22Rv1 (cell line): ENCODE data around the gene SESTD1.
"Not testable (repeated sequence)": the region's sequence is repeated elsewhere in the genome, so short reads cannot be mapped to it uniquely, and the experiment has no call there.

ENCODE experiments used
- H3K27ac ChIP-seq: fragments of 450-650 bp; 2 replicates; pipeline ENCODE4 v1.5.1; 2017
- CTCF ChIP-seq: fragments of 450-650 bp; IDR thresholded peaks from 2 replicates; pipeline ENCODE4 v1.5.1; 2017; ENCODE audit warnings: mild to moderate bottlenecking
- ZFX ChIP-seq: fragments of 450-650 bp; IDR thresholded peaks from 2 replicates; pipeline ENCODE4 v1.6.1; 2017; ENCODE audit warnings: antibody characterized with exemption, borderline replicate concordance

The SESTD1 gene

DNA sequence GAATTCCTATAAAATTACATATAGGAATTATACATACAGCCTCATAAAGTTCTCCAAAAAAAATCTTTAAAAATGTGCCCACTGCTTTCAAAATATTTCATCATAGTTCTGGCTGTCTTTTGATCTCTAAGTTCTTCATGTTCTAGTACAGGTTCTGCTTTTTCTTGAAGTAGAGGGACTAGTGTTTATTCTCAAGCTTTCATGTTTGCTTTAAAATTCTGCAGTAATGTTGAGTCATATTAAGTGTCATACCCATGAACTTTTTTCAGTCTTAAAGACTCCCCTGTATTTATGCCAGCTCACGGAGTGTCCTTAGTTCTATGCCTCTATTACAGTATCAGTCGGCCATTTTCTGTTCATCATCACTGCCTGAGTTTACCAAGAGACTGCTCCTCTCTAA, 159.9 kb downstream of the SESTD1 start:
- no peak overlapping the region for H3K27ac ChIP-seq
- TF ChIP-seq CTCF: no peak

- no peak for TF ChIP-seq ZFX
- no peak for TF ChIP-seq CTCF
- no peak overlapping the region for H3K27ac ChIP-seq
Measured at GRCh38 chr2:179098080-179098689, 166.4 kb downstream of the SESTD1 start.

DNA sequence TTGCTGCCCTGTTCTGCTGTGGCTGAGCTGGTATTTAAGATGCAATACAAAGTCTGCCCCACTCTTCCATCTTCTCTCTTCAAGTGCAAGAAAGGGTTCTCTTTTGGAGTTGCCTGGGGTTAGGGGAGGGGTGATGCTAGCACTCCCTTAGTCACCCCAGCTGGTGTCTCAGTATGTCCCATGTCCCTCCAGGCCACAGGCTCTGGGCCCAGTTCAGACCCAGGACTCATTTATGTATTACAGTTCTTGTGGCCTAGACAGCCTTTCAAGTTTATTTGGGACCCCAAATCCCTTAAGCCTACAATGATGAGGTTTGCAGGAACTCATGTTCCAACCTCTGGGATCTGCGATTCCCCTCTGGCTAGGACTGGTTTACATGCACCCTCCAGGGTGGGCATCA, 167.5 kb downstream of the SESTD1 start:
- no peak overlapping the region for H3K27ac ChIP-seq
- TF ChIP-seq CTCF (no peak), ZFX (no peak)

- TF ChIP-seq CTCF: no peak
- TF ChIP-seq ZFX: no peak
- H3K27ac ChIP-seq: no peak overlapping the region
Measured at GRCh38 chr2:179096090-179096489, 168.5 kb downstream of the SESTD1 start.

DNA sequence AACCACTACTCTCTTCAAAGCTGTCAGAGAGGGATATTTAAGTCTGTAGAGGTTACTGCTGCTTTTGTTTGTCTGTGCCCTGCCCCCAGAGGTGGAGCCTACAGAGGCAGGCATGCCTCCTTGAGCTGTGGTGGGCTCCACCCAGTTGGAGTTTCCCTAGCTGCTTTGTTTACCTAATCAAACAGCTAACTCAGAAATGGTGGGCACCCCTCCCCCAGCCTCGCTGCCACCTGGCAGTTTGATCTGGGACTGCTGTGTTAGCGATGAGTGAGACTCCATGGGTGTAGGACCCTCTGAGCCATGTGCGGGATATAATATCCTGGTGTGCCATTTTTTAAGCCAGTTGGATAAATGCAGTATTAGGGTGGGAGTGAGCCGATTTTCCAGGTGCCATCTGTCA, 171.7 kb downstream of the SESTD1 start:
- not testable (repeated sequence) for H3K27ac ChIP-seq

- TF ChIP-seq CTCF (no peak), ZFX (no peak)
- H3K27ac ChIP-seq: no peak overlapping the region
Measured at GRCh38 chr2:179082697-179083096, 181.9 kb downstream of the SESTD1 start.

DNA sequence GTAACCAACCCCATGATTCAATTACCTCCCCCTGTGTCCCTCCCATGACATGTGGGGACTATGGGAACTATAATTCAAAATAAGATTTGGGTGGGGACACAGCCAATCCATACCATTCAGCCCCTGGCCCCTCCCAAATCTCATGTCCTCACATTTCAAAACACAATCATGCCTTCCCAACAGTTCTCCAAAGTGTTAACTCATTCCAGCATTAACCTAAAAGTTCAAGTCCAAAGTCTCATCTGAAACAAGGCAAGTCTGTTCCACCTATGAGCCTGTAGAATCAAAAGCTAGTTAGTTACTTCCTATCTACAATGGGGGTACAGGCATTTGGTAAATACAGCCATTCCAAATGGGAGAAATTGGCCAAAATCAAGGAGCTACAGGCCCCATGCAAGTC, 182.7 kb downstream of the SESTD1 start:
- no peak overlapping the region for H3K27ac ChIP-seq
- no peak for TF ChIP-seq ZFX
- no peak for TF ChIP-seq CTCF

- TF ChIP-seq ZFX (no peak), CTCF (no peak)
- H3K27ac ChIP-seq: no peak overlapping the region
Measured at GRCh38 chr2:179072527-179072926, 192.1 kb downstream of the SESTD1 start.
